H1 (cell line): Measurements from ENCODE around the gene CCDC154. TPM values are rescaled to one million over a fixed set of nuclear protein-coding genes. Genes with fewer than 3 reads are reported as not detected.

Experiments used
- CTCF ChIA-PET: fragments of 300-600 bp; sonication (Branson Sonifier 250); formaldehyde crosslinking; loops from one replicate; lab custom pipeline; 2021; ENCODE audit not compliant: partially characterized antibody; lab: Charles Lee
- POLR2A ChIA-PET: fragments of 300-600 bp; sonication (Branson Sonifier 250); formaldehyde crosslinking; loops from one replicate; lab custom pipeline; 2021; ENCODE audit warnings: inconsistent platforms; ENCODE audit not compliant: partially characterized antibody; lab: Charles Lee
- DNase-seq, 2 experiments: peaks; one replicate each; pipeline versions ENCODE4 v3.0.0 to v3.0.0-alpha.2; 2010 to 2022; ENCODE audit warnings: low spot score in 2 of 2, low read depth in 1 of 2, mixed read lengths in 1 of 2
- FAIRE-seq: peaks from 2 replicates; lab custom pipeline; 2011; peaks lifted over from hg19 to GRCh38; lab: Jason Lieb, UNC
- H2AFZ ChIP-seq: 2 replicates; pipeline ENCODE4 v1.8.1; 2012; ENCODE audit warnings: low read length, inconsistent platforms
- H2AK5ac ChIP-seq: 2 replicates; pipeline ENCODE4 v1.6.1; 2013; ENCODE audit warnings: low read depth, low read length
- H2BK120ac ChIP-seq: replicated peaks from 2 replicates; pipeline ENCODE3; 2013; ENCODE audit warnings: low read depth, low read length, inconsistent platforms
- H2BK12ac ChIP-seq: 2 replicates; pipeline ENCODE4 v1.6.1; 2013; ENCODE audit warnings: low read depth, low read length
- H2BK15ac ChIP-seq: 2 replicates; pipeline ENCODE4 v1.6.1; 2013; ENCODE audit warnings: low read length
- H2BK20ac ChIP-seq: 2 replicates; pipeline ENCODE4 v1.6.1; 2013; ENCODE audit warnings: low read length
- H2BK5ac ChIP-seq: 2 replicates; pipeline ENCODE4 v1.6.1; 2013; ENCODE audit warnings: low read depth, low read length
- H3K14ac ChIP-seq: 2 replicates; pipeline ENCODE4 v1.6.1; 2013; ENCODE audit warnings: inconsistent platforms; ENCODE audit not compliant: insufficient read length
- H3K18ac ChIP-seq: 2 replicates; pipeline ENCODE4 v1.6.1; 2013; ENCODE audit warnings: low read length; ENCODE audit errors: extremely low read depth
- H3K23ac ChIP-seq: 2 replicates; pipeline ENCODE4 v1.6.1; 2013; ENCODE audit warnings: inconsistent platforms; ENCODE audit not compliant: insufficient read length
- H3K23me2 ChIP-seq: 2 replicates; pipeline ENCODE4 v1.6.1; 2013; ENCODE audit warnings: low read depth, low read length
- H3K27ac ChIP-seq: 2 replicates; pipeline ENCODE4 v1.6.1; 2011; ENCODE audit warnings: low read depth, low read length, inconsistent platforms
- H3K27me3 ChIP-seq, 4 experiments: replicated peaks in 1 of 4; 1 replicate in 1 of 4; 2 replicates in 3 of 4; pipeline versions ENCODE4 v1.6.1 to v1.8.1; 2011 to 2013; ENCODE audit warnings: low read length in 3 of 4, mild to moderate bottlenecking in 3 of 4, inconsistent platforms in 2 of 4, mixed read lengths in 2 of 4, moderate library complexity in 1 of 4; ENCODE audit not compliant: control insufficient read depth in 3 of 4, insufficient read depth in 3 of 4; ENCODE audit errors: extremely low read depth in 1 of 4
- H3K36me3 ChIP-seq, 4 experiments: 2 replicates each; pipeline versions ENCODE4 v1.6.1 to v1.8.1; 2011 to 2013; ENCODE audit warnings: mild to moderate bottlenecking in 4 of 4, low read length in 3 of 4, moderate library complexity in 2 of 4, control low read depth in 1 of 4, inconsistent platforms in 1 of 4; ENCODE audit not compliant: insufficient read depth in 4 of 4, control insufficient read depth in 2 of 4
- H3K4ac ChIP-seq: replicated peaks from 2 replicates; pipeline ENCODE3; 2013; ENCODE audit warnings: low read length, low read depth, mixed read lengths, inconsistent platforms; ENCODE audit not compliant: insufficient read length
- H3K4me1 ChIP-seq, 4 experiments: replicated peaks in 1 of 4; 1 replicate in 1 of 4; 2 replicates in 3 of 4; pipeline versions ENCODE4 v1.6.1 to v1.8.1; 2011 to 2013; ENCODE audit warnings: low read length in 3 of 4, inconsistent platforms in 2 of 4, mixed read lengths in 1 of 4; ENCODE audit not compliant: insufficient read depth in 4 of 4, control insufficient read depth in 3 of 4
- H3K4me2 ChIP-seq, 2 experiments: 2 replicates each; pipeline versions ENCODE4 v1.6.1 to v1.8.1; 2011 to 2013; ENCODE audit warnings: low read depth in 2 of 2, low read length in 2 of 2, control low read depth in 1 of 2, inconsistent platforms in 1 of 2, mild to moderate bottlenecking in 1 of 2; ENCODE audit not compliant: insufficient read depth in 1 of 2
- H3K4me3 ChIP-seq, 4 experiments: fragments of 200-600, 300-600 bp in 1 of 4; sonication (generic), shearing (Covaris generic), sonication (Bioruptor Twin) in 1 of 4; 2 replicates each; pipeline versions ENCODE4 v1.5.1 to v1.8.1; 2011 to 2016; ENCODE audit warnings: low read length in 4 of 4, low read depth in 3 of 4, control low read depth in 2 of 4, inconsistent platforms in 2 of 4, mild to moderate bottlenecking in 2 of 4, mixed read lengths in 1 of 4, moderate library complexity in 1 of 4; ENCODE audit not compliant: insufficient read depth in 2 of 4; ENCODE audit errors: extremely low read depth in 1 of 4
- H3K56ac ChIP-seq: replicated peaks from 2 replicates; pipeline ENCODE3; 2013; ENCODE audit warnings: low read depth, mild to moderate bottlenecking, mixed read lengths, low read length, inconsistent platforms; ENCODE audit not compliant: insufficient read length
- H3K79me1 ChIP-seq: 2 replicates; pipeline ENCODE4 v1.6.1; 2013; ENCODE audit warnings: low read depth, low read length, control low read depth
- H3K79me2 ChIP-seq, 2 experiments: 2 replicates each; pipeline versions ENCODE4 v1.6.1 to v1.8.1; 2012 to 2013; ENCODE audit warnings: low read length in 2 of 2, mild to moderate bottlenecking in 2 of 2, inconsistent platforms in 1 of 2; ENCODE audit not compliant: insufficient read depth in 2 of 2, control insufficient read depth in 1 of 2
- H3K9ac ChIP-seq, 4 experiments: replicated peaks in 1 of 4; 1 replicate in 1 of 4; 2 replicates in 3 of 4; pipeline versions ENCODE4 v1.6.1 to v1.8.1; 2011 to 2013; ENCODE audit warnings: low read depth in 3 of 4, low read length in 3 of 4, control low read depth in 2 of 4, mild to moderate bottlenecking in 2 of 4, moderate library complexity in 2 of 4, inconsistent platforms in 1 of 4; ENCODE audit errors: extremely low read depth in 1 of 4
- H3K9me3 ChIP-seq, 2 experiments: 2 replicates each; pipeline versions ENCODE4 v1.6.1 to v1.8.1; 2012 to 2013; ENCODE audit warnings: mild to moderate bottlenecking in 2 of 2, moderate library complexity in 2 of 2, control low read depth in 1 of 2, inconsistent platforms in 1 of 2, low read depth in 1 of 2, low read length in 1 of 2, mixed read lengths in 1 of 2; ENCODE audit not compliant: insufficient read depth in 2 of 2
- H4K20me1 ChIP-seq, 2 experiments: replicated peaks in 1 of 2; 2 replicates each; pipeline versions ENCODE3 to v1.8.1; 2011 to 2013; ENCODE audit warnings: inconsistent platforms in 2 of 2, low read length in 2 of 2, mild to moderate bottlenecking in 1 of 2; ENCODE audit not compliant: insufficient read depth in 2 of 2, control insufficient read depth in 1 of 2
- H4K5ac ChIP-seq: 2 replicates; pipeline ENCODE4 v1.6.1; 2013; ENCODE audit warnings: low read length, low read depth, mixed read lengths, inconsistent platforms; ENCODE audit not compliant: insufficient read length
- H4K8ac ChIP-seq: 2 replicates; pipeline ENCODE4 v1.8.0; 2013; ENCODE audit warnings: mild to moderate bottlenecking, moderate library complexity, low read length, inconsistent platforms; ENCODE audit not compliant: insufficient read depth; ENCODE audit errors: extremely low read depth
- H4K91ac ChIP-seq: replicated peaks from 2 replicates; pipeline ENCODE3; 2013; ENCODE audit warnings: low read length, mixed read lengths, inconsistent platforms; ENCODE audit not compliant: insufficient read length
- ASH2L ChIP-seq: fragments of 200-600, 300-600 bp; sonication (generic); IDR thresholded peaks from one replicate; pipeline ENCODE4 v1.7.1; 2017; ENCODE audit warnings: low read length
- BRCA1 ChIP-seq: IDR thresholded peaks from 2 replicates; pipeline ENCODE4 v1.6.1; 2012; ENCODE audit warnings: low read depth, low read length, improper control_type of control experiment
- CHD2 ChIP-seq: IDR thresholded peaks from 2 replicates; pipeline ENCODE4 v1.6.1; 2012; ENCODE audit warnings: low read length, improper control_type of control experiment
- FOSL1 ChIP-seq: IDR thresholded peaks from 2 replicates; pipeline ENCODE4 v1.6.1; 2011; ENCODE audit warnings: mild to moderate bottlenecking, low read depth, low read length, moderate library complexity; ENCODE audit not compliant: insufficient read depth
- JUN ChIP-seq: IDR thresholded peaks from 2 replicates; pipeline ENCODE4 v1.6.1; 2011; ENCODE audit warnings: low read depth, mild to moderate bottlenecking, improper control_type of control experiment, low read length
- POU5F1 ChIP-seq: IDR thresholded peaks from 2 replicates; pipeline ENCODE4 v1.6.1; 2011; ENCODE audit warnings: low read depth, mild to moderate bottlenecking, low read length, moderate library complexity
- RAD21 ChIP-seq, 2 experiments: IDR thresholded peaks in 1 of 2; conservative IDR thresholded peaks in 1 of 2; 2 replicates each; pipeline ENCODE4 v1.6.1; 2011; ENCODE audit warnings: low read depth in 2 of 2, low read length in 2 of 2, improper control_type of control experiment in 1 of 2, inconsistent platforms in 1 of 2, mild to moderate bottlenecking in 1 of 2, moderate library complexity in 1 of 2
- TEAD4 ChIP-seq: IDR thresholded peaks from 2 replicates; pipeline ENCODE4 v1.6.1; 2012; ENCODE audit warnings: low read depth, low read length, inconsistent platforms, mixed read lengths
- WGBS, 2 experiments: shearing (Covaris generic) in 1 of 2; methylation state at CpG; one replicate each; pipeline versions ENCODE4 v1.1.6 to v1.1.7; 2013 to 2015; ENCODE audit warnings: low lambda C conversion rate in 2 of 2, mixed read lengths in 2 of 2, inconsistent platforms in 1 of 2, low coverage in 1 of 2, missing lambda C conversion rate in 1 of 2; ENCODE audit not compliant: insufficient replicate concordance in 2 of 2, insufficient coverage in 1 of 2, insufficient read length in 1 of 2; ENCODE audit errors: extremely low coverage in 1 of 2, missing lambda C conversion rate in 1 of 2; 5-methylcytosine and 5-hydroxymethylcytosine counted together
- polyA plus RNA-seq, 7 experiments: library from polyadenylated mRNA; depleted of rRNA in 3 of 7; stranded (reverse) in 5 of 7; unstranded in 2 of 7; fragments of >200 nt in 5 of 7; fragments of 200-250 nt in 2 of 7; gene quantifications; 1 replicate in 5 of 7; 2 replicates in 1 of 7; 4 replicates in 1 of 7; pipeline versions ENCODE4 v1.2.1 to v1.2.3, GENCODE V29; 2011 to 2013; ENCODE audit warnings: missing spikeins in 2 of 7, mixed read lengths in 2 of 7
- total RNA-seq: library from RNA; stranded (reverse); fragmentation: NEBNext Ultra II Directional; extraction: Animal tissue kit (Norgen Biotek cat#: 25700); gene quantifications from 2 replicates; pipeline ENCODE4 v1.2.1, GENCODE V29; 2021
- TF ChIP-seq, protein P1 (sequence below), 3 experiments: IDR thresholded peaks; 1 replicate in 2 of 3; 2 replicates in 1 of 3; pipeline versions ENCODE4 v1.5.1 to v1.6.1; 2011; ENCODE audit warnings: low read length in 3 of 3, mild to moderate bottlenecking in 3 of 3, inconsistent platforms in 2 of 3, low read depth in 1 of 3, moderate library complexity in 1 of 3; ENCODE audit not compliant: insufficient read depth in 1 of 3; ENCODE audit errors: control extremely low read depth in 1 of 3

The CCDC154 gene
- total and polyA plus RNA-seq, 2 of the 8 experiments (the other 6 are each of a cell fraction or from before 2014, with no cell fraction given): 0.15 to 0.88 TPM

DNA sequence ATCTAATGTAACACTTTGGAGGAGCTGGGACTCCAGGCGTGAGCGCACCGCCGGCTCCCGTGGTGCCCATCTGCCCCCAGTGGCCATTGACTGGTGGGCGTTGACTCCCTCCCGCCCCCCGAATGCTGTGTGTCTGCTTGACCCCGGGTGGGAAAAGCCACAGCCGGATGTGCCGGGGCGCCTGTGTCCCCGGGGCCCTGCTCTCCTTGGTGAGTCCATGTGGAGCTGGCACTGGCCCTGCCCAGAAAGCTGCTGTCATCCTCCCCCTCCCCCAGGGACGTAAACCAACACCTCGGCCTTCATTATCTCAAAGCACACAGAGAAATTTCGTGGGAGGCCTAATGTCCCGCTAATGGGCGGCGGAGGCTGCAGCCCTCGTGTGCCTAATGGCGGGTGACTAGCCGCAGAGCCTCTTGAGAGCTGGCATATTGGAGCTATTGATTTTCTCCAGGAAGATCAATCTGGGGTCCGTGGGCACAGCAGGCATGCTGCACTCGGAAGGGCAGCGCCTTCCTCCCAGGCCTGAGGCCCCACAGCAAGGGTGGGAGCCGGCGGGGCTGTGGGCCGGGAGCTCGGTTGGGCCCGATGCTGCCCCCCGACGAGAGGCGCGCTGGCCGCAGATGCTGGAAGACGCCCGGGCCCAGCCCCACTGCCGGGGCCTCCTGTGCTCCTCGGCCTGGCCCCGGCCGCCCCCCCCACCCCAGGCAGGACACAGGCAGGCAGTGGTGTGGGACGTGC, 17.5 kb downstream of the CCDC154 start:
- Histone ChIP-seq H2BK12ac (0 out of 2 replicates have a peak overlapping the region, but pooled peaks have one; percentile 7), H3K27ac (no peak overlapping the region), H3K9ac (no peak overlapping the region), H3K9me3 (no peaks in the 10 kb centered on the region), H3K4me3 (no peak overlapping the region), H3K36me3 (no peaks in the 10 kb centered on the region), H4K8ac (peak overlapping the region; percentile 84), H3K4me1 (no peaks in the 10 kb centered on the region; a peak in 2 of 7 replicates), H2BK120ac (no peak overlapping the region), H3K4me2 (no peak overlapping the region), H2BK20ac (no peak overlapping the region), H2AK5ac (no peak overlapping the region), H4K91ac (no peak overlapping the region), H4K5ac (no peak overlapping the region), H3K4ac (no peak overlapping the region), H2BK5ac (peak overlapping the region; percentile 60; the same call in 1 of the 2 replicates), H4K20me1 (no peaks in the 10 kb centered on the region), H3K79me1 (no peaks in the 10 kb centered on the region), H3K23ac (no peak overlapping the region), H3K14ac (no peak overlapping the region), H3K18ac (no peak overlapping the region), H3K23me2 (no peaks in the 10 kb centered on the region), H3K27me3 (no peaks in the 10 kb centered on the region), H3K56ac (no peak overlapping the region), H2BK15ac (no peak overlapping the region), H3K79me2 (no peaks in the 10 kb centered on the region), H2AFZ (no peak overlapping the region)
- DNase-seq (peak in 1 of 2 experiments; percentile 50), FAIRE-seq (no peak)
- 92% methylated on average over 34 of the region's 42 CpGs; no CpG with 5 or more reads in 1 of the 2 experiments for WGBS, 2 experiments
- ChIA-PET CTCF (interaction anchor here (1.2 to 3.9 kb wide), 10 partner anchors 12 to 126 kb away, joined by 3 to 30 read pairs (median 4); partner anchors contain the start of gene CCDC154), POLR2A (interaction anchor here (0.7 to 4.3 kb wide), 6 partner anchors 12 to 95 kb away, joined by 3 to 22 read pairs (median 4); partner anchors contain the start of gene UNKL)
- TF ChIP-seq BRCA1 (no peak), JUN (no peak), ASH2L (no peak), CHD2 (no peak), FOSL1 (no peak), TEAD4 (no peak), RAD21 (IDR thresholded peaks at IDR 0.05 in 1 of 2, conservative IDR thresholded peaks at IDR 0.05 in 1 of 2; ENCODE audit: low read depth in 2 of 2, low read length in 2 of 2) (peak in 1 of 2 experiments; percentile 24; a peak in 1 of 4 replicates), POU5F1 (no peak)
- TF ChIP-seq, protein P1, sequence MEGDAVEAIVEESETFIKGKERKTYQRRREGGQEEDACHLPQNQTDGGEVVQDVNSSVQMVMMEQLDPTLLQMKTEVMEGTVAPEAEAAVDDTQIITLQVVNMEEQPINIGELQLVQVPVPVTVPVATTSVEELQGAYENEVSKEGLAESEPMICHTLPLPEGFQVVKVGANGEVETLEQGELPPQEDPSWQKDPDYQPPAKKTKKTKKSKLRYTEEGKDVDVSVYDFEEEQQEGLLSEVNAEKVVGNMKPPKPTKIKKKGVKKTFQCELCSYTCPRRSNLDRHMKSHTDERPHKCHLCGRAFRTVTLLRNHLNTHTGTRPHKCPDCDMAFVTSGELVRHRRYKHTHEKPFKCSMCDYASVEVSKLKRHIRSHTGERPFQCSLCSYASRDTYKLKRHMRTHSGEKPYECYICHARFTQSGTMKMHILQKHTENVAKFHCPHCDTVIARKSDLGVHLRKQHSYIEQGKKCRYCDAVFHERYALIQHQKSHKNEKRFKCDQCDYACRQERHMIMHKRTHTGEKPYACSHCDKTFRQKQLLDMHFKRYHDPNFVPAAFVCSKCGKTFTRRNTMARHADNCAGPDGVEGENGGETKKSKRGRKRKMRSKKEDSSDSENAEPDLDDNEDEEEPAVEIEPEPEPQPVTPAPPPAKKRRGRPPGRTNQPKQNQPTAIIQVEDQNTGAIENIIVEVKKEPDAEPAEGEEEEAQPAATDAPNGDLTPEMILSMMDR (IDR thresholded peaks at IDR 0.05; ENCODE audit: control extremely low read depth in 1 of 3, insufficient read depth in 1 of 3, low read depth in 1 of 3, low read length in 3 of 3): peak in 2 of 3 experiments; percentile 28 to 45; a peak in 2 of 4 replicates
